Activated CD4-positive, CD25-positive, alpha-beta regulatory T cell (primary cell): ENCODE measurements around the gene MBTPS2.
"Not testable (repeated sequence)": the region's sequence is repeated elsewhere in the genome, so short reads cannot be mapped to it uniquely, and the experiment has no call there.

Experiments used
- DNase-seq, 4 experiments: peaks; one replicate each; lab custom pipeline; 2025; lab: John Stamatoyannopoulos, UW

Gene MBTPS2

DNA sequence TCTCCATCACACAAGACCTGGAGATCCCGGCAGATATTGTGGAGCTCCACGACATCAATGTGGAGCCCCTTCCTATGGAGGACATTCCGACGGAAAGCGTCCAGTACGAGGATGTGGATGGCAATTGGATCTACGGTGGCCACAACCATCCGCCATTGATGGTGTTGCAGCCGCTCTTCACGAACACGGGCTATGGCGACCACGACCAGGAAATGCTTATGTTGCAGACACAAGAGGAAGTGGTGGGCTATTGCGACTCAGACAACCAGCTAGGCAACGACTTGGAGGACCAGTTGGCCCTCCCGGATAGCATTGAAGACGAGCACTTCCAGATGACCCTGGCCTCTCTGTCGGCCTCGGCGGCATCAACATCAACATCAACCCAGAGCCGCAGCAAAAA lies 17.1 kb downstream of the MBTPS2 start:
- no peak for DNase-seq

DNA sequence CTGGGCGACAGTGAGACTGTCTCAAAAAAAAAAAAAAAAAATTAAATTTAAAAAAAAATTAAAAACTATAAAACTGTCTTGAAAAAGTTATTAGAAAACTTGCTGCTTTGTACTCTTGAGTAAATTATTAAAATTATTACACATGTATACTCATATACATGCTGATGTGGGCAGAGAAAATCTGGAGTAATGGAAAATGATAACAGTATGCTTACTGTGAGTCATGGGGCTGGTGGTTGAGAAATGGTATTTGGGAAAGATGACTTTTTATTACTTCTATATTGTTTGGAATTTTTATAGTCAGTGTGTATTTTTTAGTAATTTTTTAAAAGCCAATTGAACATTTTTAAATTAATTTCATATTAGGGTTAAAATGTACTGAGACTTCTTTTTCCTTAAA lies 23.8 kb downstream of the MBTPS2 start:
- DNase-seq: no peak

DNA sequence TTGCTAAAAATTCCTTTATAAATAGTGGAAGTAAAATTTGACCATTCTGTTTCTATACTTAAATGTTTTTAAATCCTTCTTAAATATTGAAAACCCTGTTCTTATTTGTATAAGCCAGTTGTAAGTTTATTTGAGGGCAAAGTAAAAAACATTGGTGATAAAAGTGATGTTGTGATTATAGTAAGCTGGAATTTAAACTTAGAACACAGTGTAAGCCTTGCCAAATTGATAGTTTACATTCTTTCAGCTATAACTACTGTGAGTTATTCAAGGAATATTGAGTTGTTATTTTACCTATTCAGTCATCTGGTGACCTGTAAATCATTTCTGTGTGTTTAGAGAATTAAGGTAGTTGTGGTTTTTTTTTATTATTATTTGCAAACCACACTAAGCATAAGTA lies 26.0 kb downstream of the MBTPS2 start:
- DNase-seq: no peak

DNA sequence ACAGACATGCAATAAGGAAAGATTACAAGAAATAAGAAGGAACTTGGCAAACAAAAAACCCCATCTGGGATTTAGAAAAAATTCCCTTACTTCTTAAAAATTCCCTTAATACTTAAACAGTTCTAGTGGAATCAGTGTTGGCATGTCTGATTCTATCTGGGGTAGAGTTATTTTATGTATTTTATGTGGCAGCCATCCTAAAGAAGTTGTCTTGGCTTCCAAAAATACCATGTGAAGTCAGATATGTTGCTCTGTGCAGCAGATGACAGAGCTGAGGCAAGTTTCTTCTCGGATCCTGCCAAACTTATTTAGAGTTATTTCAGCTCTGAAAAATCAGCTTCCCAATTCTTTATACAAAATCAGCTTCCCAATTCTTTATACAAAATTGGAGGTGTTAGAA lies 31.1 kb downstream of the MBTPS2 start:
- no peak for DNase-seq

DNA sequence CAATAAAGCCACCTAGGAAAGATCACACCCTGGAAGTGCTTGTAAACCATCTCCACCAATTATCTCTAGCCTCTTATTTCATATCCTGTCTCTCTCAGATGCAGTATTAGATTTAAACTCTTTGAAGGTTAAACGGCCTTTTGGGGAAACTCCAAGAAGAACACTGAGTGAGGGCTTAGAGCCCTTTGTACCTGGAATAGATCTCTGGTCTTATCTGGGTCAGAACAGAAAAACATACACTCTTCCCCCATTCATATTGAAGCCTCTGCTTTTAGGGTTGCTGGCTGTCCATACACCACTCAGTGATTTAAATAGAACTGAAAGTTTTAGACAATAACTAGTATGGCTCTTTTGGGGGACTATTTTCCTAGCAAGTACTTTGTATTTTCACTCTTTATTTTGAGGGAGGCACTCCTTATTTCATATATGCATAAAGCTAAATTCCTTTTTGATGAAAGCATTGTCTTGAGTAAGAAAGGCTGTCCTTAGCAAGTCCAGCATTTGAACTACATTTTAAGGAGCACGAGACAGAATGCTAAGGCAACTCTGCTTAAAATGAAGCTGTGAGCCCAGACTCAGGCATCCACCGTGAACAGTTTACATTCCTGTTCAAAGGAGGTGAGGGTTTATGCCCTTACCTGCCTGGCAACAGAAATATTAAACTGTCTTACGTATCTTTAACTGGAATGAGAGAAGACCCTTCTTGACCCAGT lies 33.8 kb downstream of the MBTPS2 start:
- DNase-seq: no peak

DNA sequence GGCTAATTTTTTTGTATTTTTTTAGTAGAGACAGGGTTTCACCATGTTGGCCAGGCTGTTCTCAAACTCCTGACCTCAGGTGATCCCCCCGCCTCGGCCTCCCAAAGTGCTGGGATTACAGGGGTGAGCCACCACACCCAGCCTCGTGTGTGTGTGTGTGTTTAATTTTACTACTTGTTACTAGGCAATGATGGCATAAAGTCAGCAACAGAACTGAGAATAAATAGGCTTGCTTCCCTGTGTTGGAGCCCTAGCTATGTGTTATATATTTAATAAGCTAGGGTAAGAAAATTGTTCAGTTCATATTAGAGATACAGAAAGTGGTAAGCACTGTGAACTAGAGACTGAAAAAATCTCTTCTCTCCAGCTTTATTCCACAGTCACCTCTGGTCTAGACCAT lies 34.8 kb downstream of the MBTPS2 start:
- not testable (repeated sequence) for DNase-seq

DNA sequence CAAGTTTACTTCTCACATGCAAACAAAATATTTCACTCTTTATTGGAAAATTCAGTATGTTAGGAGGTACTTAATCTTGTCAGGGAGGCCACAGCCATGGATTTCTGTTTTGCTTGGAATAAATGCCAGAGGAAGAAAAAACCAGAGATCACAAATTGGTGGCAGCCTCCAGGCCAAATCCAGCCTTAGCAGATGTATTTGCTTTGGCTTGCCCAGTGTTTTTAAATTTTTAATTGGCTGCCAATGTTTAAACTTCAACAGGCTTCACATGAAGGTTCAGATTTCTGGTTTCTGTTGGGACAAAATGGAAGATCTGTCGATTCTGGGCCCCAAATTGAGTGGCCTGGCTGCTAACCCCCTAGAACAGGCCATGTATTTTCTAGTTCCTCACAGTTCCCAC lies 35.6 kb downstream of the MBTPS2 start:
- DNase-seq: no peak

DNA sequence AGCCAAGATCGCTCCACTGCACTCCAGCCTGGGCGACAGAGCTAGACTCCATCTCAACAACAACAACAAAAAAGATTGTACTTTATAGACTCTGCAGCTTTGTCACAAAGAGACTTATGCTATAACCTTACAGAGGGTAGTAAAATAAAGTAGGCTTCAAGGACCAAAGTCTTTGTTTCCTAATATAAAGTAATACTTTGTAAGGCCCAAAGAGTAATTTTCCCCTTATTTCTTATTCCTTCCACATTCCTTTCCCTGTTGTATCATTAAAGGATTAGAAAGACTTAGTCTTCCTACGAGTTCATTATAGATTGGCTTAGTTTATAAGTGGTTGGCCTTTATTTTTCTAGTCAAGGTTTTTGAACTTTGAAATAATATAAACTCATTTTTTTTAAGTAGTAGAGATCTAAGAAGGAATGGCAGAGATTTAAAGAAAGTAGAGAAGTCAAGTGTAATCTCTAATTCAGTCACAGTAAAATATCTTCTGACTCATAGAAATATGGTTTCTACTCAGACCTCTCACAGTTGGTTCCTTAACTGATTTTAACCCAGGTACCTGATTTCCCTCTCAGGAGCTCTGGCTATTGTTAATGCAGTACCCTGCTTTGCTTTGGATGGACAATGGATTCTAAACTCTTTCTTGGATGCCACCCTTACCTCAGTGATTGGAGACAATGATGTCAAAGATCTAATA lies 42.6 kb downstream of the MBTPS2 start:
- DNase-seq: no peak

DNA sequence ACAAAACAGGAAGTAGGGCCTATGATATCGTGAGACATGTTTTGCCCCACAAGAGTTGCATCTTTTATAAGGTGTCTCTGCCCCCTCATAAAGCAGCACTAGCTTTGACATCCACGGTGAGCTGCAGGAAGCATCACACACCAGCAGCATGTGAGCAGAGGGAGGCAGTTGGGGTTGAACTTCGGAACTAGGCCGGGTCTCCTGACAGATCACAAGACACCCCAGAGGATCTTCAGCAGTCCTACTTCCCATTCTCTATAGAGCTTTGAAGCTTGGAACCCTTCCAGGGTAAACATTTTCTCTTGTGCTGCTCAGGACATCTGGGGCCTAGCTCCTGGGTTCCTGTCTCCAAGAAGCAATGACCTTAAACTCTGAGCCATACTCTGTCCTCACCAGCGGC lies 43.8 kb downstream of the MBTPS2 start:
- DNase-seq: no peak

DNA sequence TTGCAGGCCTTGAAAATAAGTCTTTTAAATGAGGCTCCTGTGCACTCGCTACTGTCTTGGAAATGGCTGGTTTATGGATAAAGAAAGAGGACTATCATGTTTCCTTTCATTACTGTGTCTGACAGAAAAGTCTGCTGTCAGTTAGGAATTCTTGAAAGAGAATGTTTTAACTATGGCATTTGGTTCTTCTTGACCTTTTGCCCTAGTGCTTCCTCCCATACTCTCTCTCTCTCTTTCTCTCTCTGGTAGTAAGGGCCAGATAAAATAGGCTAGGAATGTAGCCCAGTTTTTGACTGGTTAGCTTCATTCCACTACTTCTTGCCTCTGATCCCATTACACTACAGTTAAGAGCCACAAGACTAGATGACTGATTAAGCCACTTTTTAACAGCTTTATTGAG lies 46.2 kb downstream of the MBTPS2 start:
- no peak for DNase-seq

DNA sequence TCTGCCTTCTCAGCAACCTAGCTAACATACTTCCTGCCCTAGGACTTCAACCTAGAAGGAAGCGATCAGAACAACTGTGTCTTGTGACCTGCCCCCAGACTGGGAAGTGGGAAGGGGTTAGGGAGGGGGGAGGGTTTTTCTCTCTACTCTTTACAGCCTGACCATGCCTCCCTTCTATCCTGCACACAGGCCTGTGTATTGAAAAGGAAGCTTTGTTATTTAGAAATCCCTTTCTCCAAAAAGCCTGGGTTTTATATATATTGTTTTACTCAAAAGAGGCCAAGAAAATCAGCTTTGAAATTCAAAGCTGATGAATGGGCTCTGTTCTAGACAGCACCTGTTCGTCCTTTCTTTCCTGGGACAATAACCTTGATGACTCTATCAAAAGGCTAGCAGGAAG lies 65.9 kb downstream of the MBTPS2 start:
- DNase-seq: no peak

DNA sequence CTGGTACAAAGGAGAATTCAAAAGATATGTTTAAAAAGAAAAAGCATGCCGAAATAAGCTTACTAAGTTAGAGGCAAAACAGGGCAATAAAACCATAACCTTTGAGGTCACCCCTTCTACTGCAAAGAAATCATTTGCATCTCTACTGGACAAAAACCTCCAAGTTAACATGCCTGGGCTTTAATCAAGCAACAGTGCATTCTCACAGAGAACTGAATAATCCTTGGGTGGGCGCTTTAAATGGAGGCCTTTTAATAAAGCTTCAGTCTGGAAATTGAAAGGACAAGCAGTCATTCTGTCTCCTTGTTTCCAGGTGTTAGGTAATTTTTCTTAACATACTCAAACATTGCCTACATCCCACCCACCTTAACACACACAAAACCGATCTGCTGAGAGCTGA lies 66.5 kb downstream of the MBTPS2 start:
- DNase-seq: no peak

DNA sequence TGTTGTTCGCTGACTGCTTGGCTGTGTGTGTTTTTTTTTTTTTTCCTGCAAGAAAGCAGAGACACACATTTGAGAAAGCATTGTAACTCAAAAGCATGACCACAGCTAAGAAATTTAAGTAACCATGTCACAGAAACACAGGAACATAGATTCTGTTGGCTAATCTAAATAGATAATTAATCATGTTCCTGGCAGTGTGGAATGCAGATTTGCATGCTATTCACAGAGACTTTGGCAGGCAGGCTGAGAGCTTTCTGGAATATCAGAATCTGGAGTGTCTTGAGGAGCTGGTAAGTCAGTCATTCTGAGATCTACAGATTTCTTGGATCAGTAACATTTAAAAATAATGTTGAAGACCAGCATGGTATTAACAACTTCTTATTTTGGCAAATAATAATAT lies 67.8 kb downstream of the MBTPS2 start:
- DNase-seq: no peak

DNA sequence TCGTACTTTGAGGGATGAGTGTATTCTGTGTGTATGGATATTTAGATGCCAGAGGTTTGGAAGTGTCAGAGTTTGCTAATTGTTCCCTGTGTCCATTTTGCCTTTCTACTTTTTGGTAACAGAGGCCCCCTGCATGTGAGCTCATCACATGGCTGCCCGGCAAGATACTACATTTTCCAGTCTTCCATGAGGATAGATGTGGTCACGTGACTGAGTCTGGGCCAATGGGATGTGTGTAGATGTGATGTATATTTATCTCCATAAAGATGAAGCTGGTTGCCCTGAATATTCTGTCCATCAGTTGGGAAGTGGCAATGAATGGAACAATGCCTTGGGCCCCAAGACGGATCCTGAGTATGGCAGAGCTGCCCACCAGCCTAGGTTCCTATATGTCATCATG lies 72.1 kb downstream of the MBTPS2 start:
- no peak for DNase-seq

DNA sequence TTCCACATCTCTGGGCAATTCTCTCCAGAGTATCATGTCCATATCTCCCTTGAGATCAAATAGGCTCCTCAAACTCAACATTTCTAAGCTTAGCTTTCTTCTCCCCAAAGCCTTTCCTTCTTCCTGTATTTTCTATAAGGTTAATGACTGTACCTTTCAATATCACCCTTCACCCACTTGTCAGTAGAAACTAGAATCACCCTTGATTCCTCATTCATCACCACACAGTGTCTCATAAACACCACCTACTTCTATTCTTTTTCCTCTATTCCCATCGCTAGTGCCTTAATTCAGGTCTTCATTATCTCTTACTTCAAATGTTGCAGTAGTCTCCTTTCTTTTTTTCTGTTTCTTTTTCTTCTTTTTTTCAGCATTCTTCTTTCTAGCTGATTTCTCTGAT lies 72.8 kb downstream of the MBTPS2 start:
- no peak for DNase-seq

DNA sequence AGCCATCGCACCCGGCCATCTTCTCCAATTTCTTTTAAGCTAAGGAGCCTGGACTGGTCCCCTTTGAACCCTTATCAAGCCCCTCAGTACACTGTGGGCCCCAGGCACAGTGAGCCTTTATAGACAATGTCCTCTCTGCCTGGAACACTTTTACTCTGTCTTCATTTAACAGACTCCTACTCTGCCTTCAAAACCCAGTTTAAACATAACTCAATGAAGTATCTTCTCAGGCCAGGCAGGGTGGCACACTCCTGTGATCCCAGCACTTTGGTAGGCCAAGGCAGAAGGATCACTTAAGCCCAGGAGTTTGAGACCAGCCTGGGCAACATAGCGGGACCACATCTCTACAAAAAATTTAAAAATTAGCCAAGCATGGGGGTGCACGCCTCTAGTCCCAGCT lies 73.6 kb downstream of the MBTPS2 start:
- DNase-seq: no peak

DNA sequence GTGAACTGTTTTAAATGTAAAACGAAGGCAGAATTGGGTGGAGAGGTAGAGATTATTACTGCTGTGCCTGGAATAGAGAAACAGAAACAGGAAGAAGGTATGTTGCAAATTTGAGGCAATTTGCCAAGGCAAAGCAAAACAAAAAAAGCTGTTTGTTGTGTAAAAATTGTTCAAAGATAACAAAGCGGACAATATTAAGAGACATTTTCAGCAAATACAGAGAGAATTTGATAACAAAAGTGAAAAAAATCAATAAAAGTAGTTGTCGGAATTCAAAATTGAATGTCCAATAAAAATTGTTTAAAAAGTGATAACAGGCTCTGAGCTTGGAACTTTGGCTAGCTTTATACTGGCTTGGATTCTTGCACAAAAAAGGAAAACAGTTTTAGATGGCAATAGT lies 86.7 kb downstream of the MBTPS2 start:
- DNase-seq: no peak

DNA sequence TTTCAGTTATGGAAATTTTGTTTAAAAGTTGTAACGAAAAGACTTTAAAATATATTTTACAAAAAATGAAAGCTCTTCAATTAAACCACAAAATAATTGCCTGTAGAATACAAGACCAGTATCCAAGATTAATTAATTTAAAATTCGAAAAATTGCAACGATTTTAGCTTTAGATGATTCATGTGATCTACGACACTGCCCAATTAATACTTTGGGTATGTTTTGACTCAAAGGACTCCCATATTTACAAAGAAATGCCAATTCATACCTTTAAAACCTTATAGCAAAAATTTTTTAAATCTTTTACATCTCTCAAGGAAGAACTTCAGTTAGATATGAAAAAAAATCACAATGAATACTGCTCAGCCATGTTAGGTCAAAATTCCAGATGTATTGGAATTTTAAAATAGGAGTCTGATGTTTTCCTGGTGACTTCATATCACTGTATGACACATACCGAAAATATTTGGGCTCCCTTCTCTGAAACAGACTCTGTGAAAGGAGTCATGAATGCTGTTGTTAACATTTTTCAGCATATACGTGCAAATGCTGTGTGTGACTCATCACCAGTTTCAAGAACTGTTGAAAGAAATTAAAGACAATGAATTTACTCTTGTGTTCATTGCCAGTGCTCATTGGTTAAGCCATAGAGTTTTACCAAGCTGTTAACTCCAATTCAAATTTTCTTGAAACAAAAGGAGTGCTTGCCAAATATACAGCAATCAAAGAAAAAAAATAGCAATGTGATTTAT lies 87.3 kb downstream of the MBTPS2 start:
- no peak for DNase-seq

DNA sequence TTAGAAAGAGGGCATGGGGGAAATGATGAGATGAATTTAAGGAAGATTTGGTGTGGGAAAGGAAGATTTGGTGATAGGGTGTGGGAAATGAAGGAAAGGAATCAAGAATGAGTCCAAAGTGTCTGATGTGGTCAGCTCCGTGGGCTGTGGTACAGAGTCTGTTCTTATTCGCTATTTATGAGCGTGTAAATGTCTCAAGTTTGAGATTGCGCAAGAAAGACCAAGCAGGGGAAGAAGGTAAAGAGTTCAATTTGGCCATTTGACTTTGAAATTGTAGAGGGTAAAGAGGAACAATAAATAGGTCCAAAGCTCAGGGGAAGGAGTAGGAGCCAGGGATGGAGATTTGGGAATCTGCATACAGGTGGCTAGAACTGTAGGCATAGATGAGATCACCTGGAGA lies 89.8 kb downstream of the MBTPS2 start:
- no peak for DNase-seq

DNA sequence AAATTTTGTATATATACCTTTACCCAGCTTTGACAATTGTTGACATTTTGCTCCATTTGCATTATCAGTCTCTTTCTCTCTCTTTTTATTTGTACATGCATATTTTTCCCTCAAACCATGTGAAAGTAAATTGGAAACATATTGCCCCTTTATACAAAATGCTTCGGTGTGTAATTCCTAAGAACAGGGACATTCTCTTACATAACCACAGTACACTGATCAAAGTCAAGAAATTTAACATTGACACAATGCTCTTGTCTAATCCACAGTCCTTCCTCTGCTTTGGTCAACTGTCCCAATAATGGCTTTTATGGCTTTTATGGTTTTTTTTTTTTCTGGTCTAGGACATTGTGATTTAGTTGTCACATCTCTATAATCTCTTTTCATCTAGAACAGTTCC lies 91.6 kb downstream of the MBTPS2 start:
- DNase-seq: no peak

DNA sequence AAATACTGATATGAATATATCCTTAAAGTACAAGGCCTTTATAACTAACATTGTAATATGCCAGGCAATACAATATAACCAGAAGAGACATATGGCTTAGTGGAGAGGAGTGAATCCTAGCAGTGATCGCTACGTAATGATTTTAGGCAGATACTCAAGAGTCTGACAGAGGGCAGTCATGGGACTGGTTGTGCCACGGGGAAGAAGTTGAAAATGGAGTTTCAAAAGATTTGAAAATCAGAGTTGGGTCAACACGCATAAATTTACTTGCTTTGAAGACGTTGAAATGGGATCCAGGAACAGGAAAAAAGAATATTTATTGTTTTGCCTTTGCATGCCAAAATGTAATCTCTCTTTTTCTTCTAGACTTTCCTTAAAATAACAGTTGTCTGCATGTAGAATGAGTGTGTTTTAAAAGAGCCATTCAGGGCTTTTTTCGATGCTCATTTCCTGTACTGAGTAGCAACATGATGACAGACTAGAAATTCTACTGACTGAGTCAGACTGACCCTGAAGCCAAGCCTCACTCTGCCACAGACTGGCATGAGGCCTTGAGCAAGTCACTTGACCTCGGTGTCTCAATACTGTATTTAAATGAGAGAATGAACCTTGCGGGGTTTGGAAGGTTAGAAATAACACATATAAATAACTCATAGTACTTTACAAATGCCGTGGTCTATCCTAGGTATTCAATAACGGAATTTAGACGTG lies 93.0 kb downstream of the MBTPS2 start:
- DNase-seq: no peak

DNA sequence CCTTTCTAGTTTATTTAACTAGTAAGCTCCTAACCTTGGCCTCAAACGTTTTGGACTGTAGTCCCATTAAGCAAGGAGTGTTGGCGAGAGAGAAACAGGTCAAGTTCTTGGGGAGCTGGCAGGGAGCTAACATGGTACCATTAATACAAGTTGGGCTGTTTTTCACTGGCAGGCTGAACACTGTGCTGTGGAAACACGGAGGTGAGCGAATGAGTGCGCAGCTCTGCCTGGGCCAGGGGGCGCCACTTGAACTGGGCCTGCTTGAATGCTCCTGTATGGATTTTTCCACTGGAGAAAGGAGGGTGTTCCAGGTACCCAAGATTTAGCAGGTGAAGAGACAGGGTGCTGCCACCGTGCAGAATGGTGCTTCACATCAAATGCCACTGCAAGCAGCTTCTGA lies 93.7 kb downstream of the MBTPS2 start:
- no peak for DNase-seq

DNA sequence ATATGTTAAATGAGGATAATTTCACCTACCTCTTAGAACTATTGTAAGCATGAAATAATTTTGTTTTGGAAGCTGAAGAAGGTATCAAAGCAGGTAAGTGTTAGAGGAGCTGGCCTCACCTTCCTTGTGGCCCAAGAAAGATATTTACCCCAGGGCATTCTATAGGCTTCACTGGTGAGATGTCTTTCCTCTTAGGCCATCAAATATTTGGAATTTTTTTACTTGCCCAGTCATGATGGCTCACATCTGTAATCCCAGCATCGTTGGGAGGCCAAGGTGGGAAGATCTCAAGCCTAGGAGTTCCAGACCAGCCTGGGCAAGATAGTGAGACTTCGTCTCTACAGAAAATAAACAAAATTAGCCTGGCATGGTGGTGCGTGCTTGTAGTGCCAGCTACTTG lies 95.0 kb downstream of the MBTPS2 start:
- DNase-seq: no peak
